HCT116 (cell line): ENCODE data around the gene C19orf25. TPM values are rescaled to one million over a fixed set of nuclear protein-coding genes. Genes with fewer than 3 reads are reported as not detected.

Experiments used
- ATAC-seq: fragments of 200-7000 bp; cut with Tn5 transposase; 2 replicates; pipeline ENCODE4 v1.9.1; 2020; ENCODE audit warnings: mild to moderate bottlenecking, moderate library complexity
- BruUV-seq: library from RNA; stranded (reverse); fragments of 400-500 nt; replicated peaks from 2 replicates; lab custom pipeline; 2021; lab: Mats Ljungman, UMichigan
- CTCF ChIA-PET: fragments of 300-600 bp; sonication (Branson Sonifier 250); formaldehyde crosslinking; loops from one replicate; lab custom pipeline; 2021; ENCODE audit warnings: antibody characterized with exemption; lab: Charles Lee
- POLR2A ChIA-PET: fragments of 300-600, 350-600 bp; sonication (Branson Sonifier 250); formaldehyde crosslinking; loops from one replicate; lab custom pipeline; 2021; ENCODE audit warnings: antibody characterized with exemption; lab: Charles Lee
- RAD21 ChIA-PET, 2 experiments: fragments of 300-600 bp; sonication (Branson Sonifier 250); formaldehyde crosslinking; loops; one replicate each; lab custom pipeline; 2023; ENCODE audit warnings: low total read pairs in 2 of 2; ENCODE audit not compliant: uncharacterized antibody in 2 of 2, unreplicated experiment in 2 of 2, low non-redundant PET in 1 of 2; lab: Charles Lee
- DNase-seq: peaks from one replicate; pipeline ENCODE4 v3.0.0-alpha.2; 2010; ENCODE audit warnings: low read depth, low spot score
- H2AFZ ChIP-seq: fragments of 200-600 bp; shearing (Covaris generic), sonication (generic); 2 replicates; pipeline ENCODE4 v1.6.1; 2017; ENCODE audit warnings: low read depth, mixed run types, mixed read lengths, antibody characterized with exemption, low read length; ENCODE audit not compliant: poor library complexity, severe bottlenecking
- H3K27ac ChIP-seq: 2 replicates; pipeline ENCODE4 v1.5.1; 2012; ENCODE audit warnings: low read depth, low read length
- H3K27me3 ChIP-seq: fragments of 200-600 bp; sonication (generic); 2 replicates; pipeline ENCODE4 v1.6.1; 2016; ENCODE audit warnings: mixed run types, low read length, mixed read lengths; ENCODE audit not compliant: insufficient read depth
- H3K36me3 ChIP-seq, 2 experiments: fragments of 200-500 bp in 1 of 2; fragments of 200-600 bp in 1 of 2; sonication (Bioruptor generic) in 1 of 2; sonication (generic) in 1 of 2; 2 replicates each; pipeline versions ENCODE4 v1.5.1 to v1.6.1; 2014 to 2016; ENCODE audit warnings: low read length in 2 of 2, inconsistent platforms in 1 of 2, mixed read lengths in 1 of 2, mixed run types in 1 of 2; ENCODE audit not compliant: insufficient read depth in 2 of 2, control insufficient read depth in 1 of 2
- H3K4me1 ChIP-seq, 2 experiments: fragments of 200-600 bp in 1 of 2; sonication (generic) in 1 of 2; 2 replicates each; pipeline versions ENCODE4 v1.5.1 to v1.6.1; 2012 to 2017; ENCODE audit warnings: low read length in 2 of 2, inconsistent platforms in 1 of 2, mild to moderate bottlenecking in 1 of 2, mixed read lengths in 1 of 2, mixed run types in 1 of 2, moderate library complexity in 1 of 2; ENCODE audit not compliant: insufficient read depth in 2 of 2, control insufficient read depth in 1 of 2
- H3K4me2 ChIP-seq: fragments of 200-600 bp; sonication (generic); 2 replicates; pipeline ENCODE4 v1.6.1; 2017; ENCODE audit warnings: mixed run types, low read length, mixed read lengths
- H3K4me3 ChIP-seq, 2 experiments: fragments of 200-600 bp in 1 of 2; sonication (generic) in 1 of 2; replicated peaks in 1 of 2; 2 replicates each; pipeline ENCODE4 v1.5.1; 2011 to 2016; ENCODE audit warnings: low read length in 2 of 2, control low read depth in 1 of 2, low read depth in 1 of 2, mild to moderate bottlenecking in 1 of 2, mixed read lengths in 1 of 2, mixed run types in 1 of 2
- H3K79me2 ChIP-seq: fragments of 200-600 bp; sonication (generic); 2 replicates; pipeline ENCODE4 v1.6.1; 2017; ENCODE audit warnings: mild to moderate bottlenecking, mixed run types, low read length, moderate library complexity, mixed read lengths; ENCODE audit not compliant: insufficient read depth
- H3K9ac ChIP-seq: fragments of 200-600 bp; sonication (generic); 2 replicates; pipeline ENCODE4 v1.6.1; 2016; ENCODE audit warnings: low read length, mixed read lengths
- H3K9me2 ChIP-seq: fragments of 200-600 bp; sonication (generic), shearing (Covaris generic); 2 replicates; pipeline ENCODE4 v1.6.1; 2017; ENCODE audit warnings: mixed run types, mild to moderate bottlenecking, moderate library complexity; ENCODE audit not compliant: insufficient read depth
- H3K9me3 ChIP-seq, 2 experiments: fragments of 200-500 bp in 1 of 2; fragments of 200-600 bp in 1 of 2; sonication (Bioruptor generic) in 1 of 2; sonication (generic) in 1 of 2; 2 replicates each; pipeline ENCODE4 v1.6.1; 2014 to 2017; ENCODE audit warnings: low read length in 2 of 2, mixed read lengths in 2 of 2, inconsistent platforms in 1 of 2, low read depth in 1 of 2, mild to moderate bottlenecking in 1 of 2, mixed run types in 1 of 2, moderate library complexity in 1 of 2; ENCODE audit not compliant: control insufficient read depth in 1 of 2, insufficient read depth in 1 of 2
- H4K20me1 ChIP-seq: fragments of 200-600 bp; sonication (generic), shearing (Covaris generic); 2 replicates; pipeline ENCODE4 v1.6.1; 2017; ENCODE audit warnings: mixed run types, mild to moderate bottlenecking, moderate library complexity; ENCODE audit not compliant: insufficient read depth
- EZH2 ChIP-seq: fragments of 200-600 bp; sonication (generic); IDR thresholded peaks from 2 replicates; pipeline ENCODE4 v1.6.1; 2017; ENCODE audit warnings: antibody characterized with exemption, mixed run types
- POLR2A ChIP-seq: IDR thresholded peaks from 2 replicates; pipeline ENCODE4 v1.7.0; 2011; ENCODE audit warnings: borderline replicate concordance; ENCODE audit not compliant: insufficient read depth, insufficient read length; ENCODE audit errors: extremely low read depth
- RAD21 ChIP-seq: IDR thresholded peaks from 2 replicates; pipeline ENCODE4 v1.6.1; 2012; ENCODE audit warnings: low read depth, mild to moderate bottlenecking
- TCF7L2 ChIP-seq: IDR thresholded peaks from 2 replicates; pipeline ENCODE4 v1.7.0; 2011; ENCODE audit warnings: borderline replicate concordance, inconsistent platforms; ENCODE audit not compliant: insufficient read depth, insufficient read length; ENCODE audit errors: extremely low read depth
- intact Hi-C: fragments of 100-400 bp; cut with micrococcal nuclease; formaldehyde crosslinking; loops from 2 replicates; pipeline ENCODE4 v1.10.0; 2022
- total RNA-seq: library from RNA; stranded (reverse); gene quantifications from one replicate; pipeline ENCODE4 v1.2.1, GENCODE V29; 2021; ENCODE audit not compliant: unreplicated experiment
- TF ChIP-seq, protein P1 (sequence below), 3 experiments: fragments of 200-600 bp in 1 of 3; sonication (generic) in 1 of 3; IDR thresholded peaks in 2 of 3; conservative IDR thresholded peaks in 1 of 3; 2 replicates each; pipeline ENCODE4 v1.5.1; 2012 to 2017; ENCODE audit warnings: low read depth in 2 of 3, low read length in 2 of 3, antibody characterized with exemption in 1 of 3, borderline replicate concordance in 1 of 3, control low read depth in 1 of 3, mild to moderate bottlenecking in 1 of 3, mixed read lengths in 1 of 3, mixed run types in 1 of 3, moderate library complexity in 1 of 3; ENCODE audit not compliant: insufficient read depth in 1 of 3
- TF ChIP-seq, protein P2 (sequence below): IDR thresholded peaks from 2 replicates; pipeline ENCODE4 v1.6.1; 2012

C19orf25 gene
- total RNA-seq, 1 experiment from 2014 or later, result 48.8 TPM

DNA sequence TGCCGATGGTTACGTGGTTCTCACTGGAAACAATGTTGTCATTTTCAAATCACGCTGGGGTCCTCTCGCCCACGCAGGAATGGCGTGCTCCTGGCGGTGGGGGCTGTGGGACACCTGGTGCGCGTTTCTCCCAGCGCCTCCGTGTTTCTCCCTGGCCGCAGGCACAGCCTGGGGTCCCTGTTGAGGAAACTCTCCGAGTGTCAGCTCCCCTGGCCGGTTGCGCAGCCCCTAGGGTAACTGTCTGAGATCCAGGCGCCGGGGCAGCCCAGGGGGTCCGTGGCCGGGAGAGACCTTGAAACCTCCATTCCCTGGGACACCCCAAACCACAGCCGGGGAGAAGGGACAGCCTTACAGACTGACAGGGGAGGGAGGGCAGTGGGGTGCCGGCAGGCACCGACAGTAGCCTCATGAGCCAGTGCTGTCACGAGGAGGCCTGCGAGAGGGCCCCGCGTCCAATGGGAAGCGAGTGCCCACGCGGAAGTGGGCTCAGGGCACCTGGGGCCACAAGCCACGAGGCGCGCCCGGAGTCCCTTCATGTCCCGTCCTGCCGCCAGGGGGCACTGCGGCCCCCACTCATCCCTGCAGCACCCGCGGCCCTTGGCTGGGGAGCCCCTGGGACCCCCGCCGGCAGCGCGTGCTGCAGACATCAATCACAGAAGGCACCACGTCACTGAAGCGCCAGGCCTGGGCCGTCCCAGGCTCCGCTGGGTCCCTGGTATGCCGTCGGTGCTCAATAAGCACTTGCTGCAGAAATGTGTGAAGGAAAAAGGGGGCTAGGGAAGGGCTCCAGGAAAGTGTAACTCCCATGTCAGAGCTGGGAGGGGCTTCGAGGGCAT lies 24.3 kb upstream of the C19orf25 start:
- Histone ChIP-seq H3K27ac (peak overlapping the region; percentile 5; the same call in 1 of the 2 replicates), H3K9ac (peak overlapping the region; percentile 53), H4K20me1 (no peaks in the 10 kb centered on the region), H3K79me2 (no peaks in the 10 kb centered on the region), H3K9me2 (no peaks in the 10 kb centered on the region), H2AFZ (peak overlapping the region; percentile 26), H3K9me3 (no peaks in the 10 kb centered on the region), H3K36me3 (no peaks in the 10 kb centered on the region), H3K27me3 (no peaks in the 10 kb centered on the region), H3K4me1 (peaks cover 9 to 38% of the 10 kb centered on the region in 2 experiments), H3K4me2 (peak overlapping the region; percentile 62), H3K4me3 (peak overlapping the region in 1 of 2 experiments; percentile 16; a peak in 1 of 4 replicates)
- RAD21 ChIA-PET, result no interaction called here
- BruUV-seq, result no TSS peak
- TF ChIP-seq, protein P1, sequence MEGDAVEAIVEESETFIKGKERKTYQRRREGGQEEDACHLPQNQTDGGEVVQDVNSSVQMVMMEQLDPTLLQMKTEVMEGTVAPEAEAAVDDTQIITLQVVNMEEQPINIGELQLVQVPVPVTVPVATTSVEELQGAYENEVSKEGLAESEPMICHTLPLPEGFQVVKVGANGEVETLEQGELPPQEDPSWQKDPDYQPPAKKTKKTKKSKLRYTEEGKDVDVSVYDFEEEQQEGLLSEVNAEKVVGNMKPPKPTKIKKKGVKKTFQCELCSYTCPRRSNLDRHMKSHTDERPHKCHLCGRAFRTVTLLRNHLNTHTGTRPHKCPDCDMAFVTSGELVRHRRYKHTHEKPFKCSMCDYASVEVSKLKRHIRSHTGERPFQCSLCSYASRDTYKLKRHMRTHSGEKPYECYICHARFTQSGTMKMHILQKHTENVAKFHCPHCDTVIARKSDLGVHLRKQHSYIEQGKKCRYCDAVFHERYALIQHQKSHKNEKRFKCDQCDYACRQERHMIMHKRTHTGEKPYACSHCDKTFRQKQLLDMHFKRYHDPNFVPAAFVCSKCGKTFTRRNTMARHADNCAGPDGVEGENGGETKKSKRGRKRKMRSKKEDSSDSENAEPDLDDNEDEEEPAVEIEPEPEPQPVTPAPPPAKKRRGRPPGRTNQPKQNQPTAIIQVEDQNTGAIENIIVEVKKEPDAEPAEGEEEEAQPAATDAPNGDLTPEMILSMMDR (IDR thresholded peaks at IDR 0.05 in 2 of 3, conservative IDR thresholded peaks at IDR 0.05 in 1 of 3; ENCODE audit: borderline replicate concordance in 1 of 3, insufficient read depth in 1 of 3, low read depth in 2 of 3, low read length in 2 of 3), result peak in 2 of 3 experiments; percentile 74 to 84; a peak in 5 of 6 replicates
- TF ChIP-seq, protein P2, sequence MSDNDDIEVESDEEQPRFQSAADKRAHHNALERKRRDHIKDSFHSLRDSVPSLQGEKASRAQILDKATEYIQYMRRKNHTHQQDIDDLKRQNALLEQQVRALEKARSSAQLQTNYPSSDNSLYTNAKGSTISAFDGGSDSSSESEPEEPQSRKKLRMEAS, result peak; percentile 95
- TF ChIP-seq EZH2 (no peak), POLR2A (no peak), TCF7L2 (peak; percentile 48), RAD21 (no peak)
- DNase-seq (no peak), ATAC-seq (peak; percentile 43)
- CTCF ChIA-PET, result interaction anchor here (1.2 kb wide), 1 partner anchor 13 kb away, joined by 3 read pairs; no protein-coding TSS in a partner anchor
- intact Hi-C loops, result no loop called here
- POLR2A ChIA-PET, result no interaction called here
